Stimulated activated CD4-positive, alpha-beta T cell treated with anti-CD3 and anti-CD28 coated beads, Interleukin-4, amount 100 ng/mL, for 1 hour (primary cell): ENCODE data around the gene ARMC12.
A peak's percentile ranks its signal among the peaks of the same experiment; 100 is the strongest.
"Not testable (repeated sequence)": the region's sequence is repeated elsewhere in the genome, so short reads cannot be mapped to it uniquely, and the experiment has no call there.

ENCODE experiments used
- DNase-seq: peaks from one replicate; pipeline ENCODE4 v3.0.0-alpha.2; 2020

The ARMC12 gene

GRCh38 chr6:35719404-35719829, 17.4 kb upstream of the ARMC12 start:
- DNase-seq, result no peak

- DNase-seq, result peak; percentile 23
Measured at GRCh38 chr6:35719830-35720733, 16.8 kb upstream of the ARMC12 start.

GRCh38 chr6:35722121-35722761, 14.6 kb upstream of the ARMC12 start:
- no peak for DNase-seq

- DNase-seq, result no peak
Measured at GRCh38 chr6:35723587-35723986, 13.2 kb upstream of the ARMC12 start.

GRCh38 chr6:35724059-35724458, 12.8 kb upstream of the ARMC12 start:
- no peak for DNase-seq

GRCh38 chr6:35724471-35724870, 12.4 kb upstream of the ARMC12 start:
- no peak for DNase-seq

- DNase-seq, result no peak
Measured at GRCh38 chr6:35725081-35725708, 11.6 kb upstream of the ARMC12 start.

GRCh38 chr6:35725721-35726438, 11.0 kb upstream of the ARMC12 start:
- no peak for DNase-seq

GRCh38 chr6:35727231-35727934, 9.4 kb upstream of the ARMC12 start:
- DNase-seq, result no peak

- peak; percentile 75 for DNase-seq
Measured at GRCh38 chr6:35727935-35728682, 8.7 kb upstream of the ARMC12 start.

GRCh38 chr6:35728683-35729678, 7.9 kb upstream of the ARMC12 start:
- DNase-seq, result peak; percentile 32

GRCh38 chr6:35729722-35730121, 7.1 kb upstream of the ARMC12 start:
- no peak for DNase-seq

- no peak for DNase-seq
Measured at GRCh38 chr6:35730745-35731413, 6.0 kb upstream of the ARMC12 start.

- DNase-seq, result peak; percentile 93
Measured at GRCh38 chr6:35731414-35731735, 5.5 kb upstream of the ARMC12 start.

GRCh38 chr6:35731736-35732532, 4.9 kb upstream of the ARMC12 start:
- DNase-seq, result peak; percentile 97

- no peak for DNase-seq
Measured at GRCh38 chr6:35733633-35734032, 3.2 kb upstream of the ARMC12 start.

- DNase-seq, result not testable (repeated sequence)
Measured at GRCh38 chr6:35734319-35734718, 2.5 kb upstream of the ARMC12 start.

GRCh38 chr6:35735452-35735851, 1.4 kb upstream of the ARMC12 start:
- DNase-seq, result no peak
